PC-3 (cell line): ENCODE data around the gene COLEC12.

Experiments
- EZH2 ChIP-seq: fragments of 300-600 bp; sonication (generic); IDR thresholded peaks from one replicate; pipeline ENCODE4 v1.6.1; 2017; ENCODE audit warnings: antibody characterized with exemption, mild to moderate bottlenecking, low read length; ENCODE audit not compliant: unreplicated experiment
- EZH2phosphoT487 ChIP-seq: fragments of 300-600 bp; sonication (generic); IDR thresholded peaks from 2 replicates; pipeline ENCODE4 v1.6.1; 2018; ENCODE audit warnings: mild to moderate bottlenecking, antibody characterized with exemption, low read length, borderline replicate concordance
- TF ChIP-seq, protein P1 (sequence below): fragments of 300-600 bp; sonication (generic); conservative IDR thresholded peaks from 2 replicates; pipeline ENCODE4 v1.5.1; 2017; ENCODE audit warnings: antibody characterized with exemption, low read depth, mild to moderate bottlenecking, low read length

DNA sequence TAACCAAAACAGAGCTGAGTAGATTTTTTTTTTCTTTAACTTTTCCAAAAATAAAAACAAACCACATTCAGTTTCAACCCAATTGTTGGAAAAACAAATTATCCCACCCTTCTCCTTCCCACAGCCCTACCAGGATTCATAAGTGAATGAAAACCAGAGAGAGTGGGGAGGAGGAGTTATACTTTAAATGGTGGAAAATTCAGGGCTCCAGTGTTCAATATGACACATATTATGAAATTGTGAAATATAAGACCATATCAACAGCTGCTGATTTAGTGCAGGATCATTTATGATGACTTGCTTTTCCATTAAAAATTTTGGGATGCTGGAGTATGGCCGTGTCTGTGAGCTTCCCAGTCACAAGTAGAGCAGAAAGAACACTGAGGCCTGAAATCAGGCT, 26.7 kb downstream of the COLEC12 start:
- TF ChIP-seq, protein P1, sequence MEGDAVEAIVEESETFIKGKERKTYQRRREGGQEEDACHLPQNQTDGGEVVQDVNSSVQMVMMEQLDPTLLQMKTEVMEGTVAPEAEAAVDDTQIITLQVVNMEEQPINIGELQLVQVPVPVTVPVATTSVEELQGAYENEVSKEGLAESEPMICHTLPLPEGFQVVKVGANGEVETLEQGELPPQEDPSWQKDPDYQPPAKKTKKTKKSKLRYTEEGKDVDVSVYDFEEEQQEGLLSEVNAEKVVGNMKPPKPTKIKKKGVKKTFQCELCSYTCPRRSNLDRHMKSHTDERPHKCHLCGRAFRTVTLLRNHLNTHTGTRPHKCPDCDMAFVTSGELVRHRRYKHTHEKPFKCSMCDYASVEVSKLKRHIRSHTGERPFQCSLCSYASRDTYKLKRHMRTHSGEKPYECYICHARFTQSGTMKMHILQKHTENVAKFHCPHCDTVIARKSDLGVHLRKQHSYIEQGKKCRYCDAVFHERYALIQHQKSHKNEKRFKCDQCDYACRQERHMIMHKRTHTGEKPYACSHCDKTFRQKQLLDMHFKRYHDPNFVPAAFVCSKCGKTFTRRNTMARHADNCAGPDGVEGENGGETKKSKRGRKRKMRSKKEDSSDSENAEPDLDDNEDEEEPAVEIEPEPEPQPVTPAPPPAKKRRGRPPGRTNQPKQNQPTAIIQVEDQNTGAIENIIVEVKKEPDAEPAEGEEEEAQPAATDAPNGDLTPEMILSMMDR, result no peak
- no peak for TF ChIP-seq EZH2
- no peak for TF ChIP-seq EZH2phosphoT487
